COLO668 (cell line): ENCODE data around the gene LIMK1.

Source experiments
- DNase-seq: peaks from one replicate; lab custom pipeline; 2025; ENCODE audit not compliant: unreplicated experiment; lab: John Stamatoyannopoulos, UW

Gene LIMK1

DNA sequence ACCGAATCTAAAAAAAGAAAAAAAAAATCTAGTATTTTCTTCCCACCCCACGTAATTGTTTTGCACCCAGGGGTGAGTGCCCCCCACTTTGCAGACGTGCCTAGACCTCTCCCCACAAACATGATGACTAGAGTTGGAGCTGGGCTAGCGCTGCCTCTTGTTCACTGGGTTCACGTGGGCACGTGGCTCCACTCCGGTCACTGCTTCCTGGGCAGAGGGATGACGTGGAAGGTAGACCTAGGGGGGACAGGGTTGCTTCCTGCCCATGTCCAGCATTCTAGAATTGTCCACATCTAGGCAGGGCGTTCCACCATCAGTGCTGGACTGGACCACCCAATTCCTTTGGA is 861 bp upstream of the LIMK1 start:
- no peak for DNase-seq

DNA sequence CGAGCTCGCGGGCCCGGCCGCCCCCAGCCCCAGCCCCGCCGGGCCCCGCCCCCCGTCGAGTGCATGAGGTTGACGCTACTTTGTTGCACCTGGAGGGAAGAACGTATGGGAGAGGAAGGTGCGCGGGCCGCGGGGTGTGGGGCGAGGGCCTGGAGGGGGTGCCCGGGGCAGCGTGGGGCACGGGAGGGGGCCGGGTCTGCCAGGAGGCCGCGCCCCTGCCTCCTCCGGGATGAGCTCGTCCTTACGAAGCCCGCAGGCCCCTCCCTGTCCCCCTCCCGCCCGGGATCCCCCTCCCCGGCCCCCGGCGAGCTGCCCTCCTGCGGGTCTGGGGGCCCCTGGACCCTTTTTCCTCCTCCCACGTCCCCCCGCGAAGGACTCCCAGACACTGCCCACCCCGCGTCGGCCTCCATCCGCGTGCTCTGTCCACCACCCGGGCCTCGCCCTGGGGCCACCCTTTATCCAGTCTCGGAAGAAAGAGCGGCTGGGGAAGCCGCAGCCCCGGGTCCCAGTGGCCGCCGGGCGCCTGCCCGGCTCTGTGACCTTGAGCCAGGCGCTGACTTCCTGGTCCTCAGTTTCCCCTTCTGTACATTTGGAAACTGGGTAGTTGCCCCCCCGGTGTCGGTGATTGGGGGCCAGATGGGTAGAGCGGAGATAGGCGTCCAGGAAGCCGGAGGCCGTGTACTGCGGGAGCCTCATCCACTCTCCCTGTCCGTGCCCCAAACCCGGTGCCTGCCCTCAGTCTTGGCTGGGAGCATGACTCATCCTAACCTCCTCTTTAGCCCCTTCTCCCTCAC is 521 bp downstream of the LIMK1 start:
- peak; percentile 76 for DNase-seq

DNA sequence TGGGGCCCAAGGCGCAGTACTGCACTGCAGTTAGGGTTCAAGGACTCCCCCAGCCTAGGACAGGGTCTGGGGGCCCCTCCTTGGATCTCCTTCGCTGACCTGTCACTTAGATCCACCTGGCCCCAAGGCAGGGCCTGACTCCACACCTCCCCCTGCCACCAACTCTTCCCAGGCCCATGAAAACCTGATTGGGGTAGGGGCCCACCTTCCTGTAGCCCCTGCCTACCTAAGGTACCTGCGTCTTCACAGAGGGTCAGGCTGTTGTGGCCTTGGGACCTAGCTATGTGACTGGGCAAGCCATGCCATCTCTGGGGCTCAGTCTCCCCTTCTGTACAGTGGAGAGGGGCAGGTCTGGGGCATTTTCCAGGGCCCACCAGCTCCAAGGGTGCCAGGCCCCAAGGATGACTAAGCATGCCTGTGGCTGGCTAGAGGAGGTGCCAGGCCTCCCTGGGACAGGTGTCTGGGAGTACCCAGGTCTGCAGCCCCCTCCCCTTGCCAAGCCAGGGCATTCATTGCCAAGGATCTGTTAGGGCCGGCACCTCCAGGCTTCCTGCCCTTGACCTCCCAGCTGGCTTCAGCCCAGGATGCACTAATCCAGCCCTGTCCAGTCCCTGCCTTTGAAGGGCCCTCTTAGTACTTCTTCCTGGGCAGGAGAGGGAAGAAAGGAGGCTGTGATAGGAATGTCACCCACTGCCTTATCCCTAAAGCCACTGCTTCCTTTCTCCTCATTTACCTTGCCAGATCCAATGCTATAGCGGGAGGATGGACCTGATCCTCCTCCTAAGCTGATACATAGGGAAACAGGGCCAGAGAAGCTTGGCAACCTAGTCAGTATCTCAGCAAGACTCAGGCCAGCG is 1.3 kb downstream of the LIMK1 start:
- DNase-seq, result no peak

DNA sequence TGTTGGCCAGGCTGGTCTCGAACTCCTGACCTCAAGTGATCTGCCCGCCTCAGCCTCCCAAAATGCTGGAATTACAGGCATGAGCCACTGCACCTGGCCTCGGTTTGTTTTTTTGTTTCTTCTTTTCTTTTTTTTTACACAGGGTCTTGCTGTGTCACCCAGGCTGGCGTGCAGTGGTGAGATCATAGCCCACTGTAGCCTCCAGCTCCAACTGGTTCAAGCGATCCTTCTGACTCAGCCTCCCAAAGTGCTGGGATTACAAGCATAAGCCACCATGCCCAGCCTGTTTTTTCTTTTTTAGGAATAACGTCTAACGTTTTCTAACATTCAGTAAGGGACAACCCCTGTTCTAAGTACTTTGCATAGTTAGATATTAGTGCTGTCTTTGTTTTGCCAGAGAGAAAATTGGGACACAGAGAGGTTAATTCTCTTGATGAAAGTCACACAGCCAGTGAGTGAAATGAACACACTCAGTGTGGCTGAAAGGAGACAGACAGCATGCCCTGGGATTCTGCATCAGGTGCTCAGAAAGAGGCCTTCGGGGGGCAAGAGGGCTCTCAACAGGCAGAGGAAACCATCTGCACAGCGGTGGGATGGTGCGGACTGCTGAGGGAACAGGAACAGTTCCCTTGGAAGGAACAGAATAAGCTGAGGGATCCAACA is 4.3 kb downstream of the LIMK1 start:
- no peak for DNase-seq

DNA sequence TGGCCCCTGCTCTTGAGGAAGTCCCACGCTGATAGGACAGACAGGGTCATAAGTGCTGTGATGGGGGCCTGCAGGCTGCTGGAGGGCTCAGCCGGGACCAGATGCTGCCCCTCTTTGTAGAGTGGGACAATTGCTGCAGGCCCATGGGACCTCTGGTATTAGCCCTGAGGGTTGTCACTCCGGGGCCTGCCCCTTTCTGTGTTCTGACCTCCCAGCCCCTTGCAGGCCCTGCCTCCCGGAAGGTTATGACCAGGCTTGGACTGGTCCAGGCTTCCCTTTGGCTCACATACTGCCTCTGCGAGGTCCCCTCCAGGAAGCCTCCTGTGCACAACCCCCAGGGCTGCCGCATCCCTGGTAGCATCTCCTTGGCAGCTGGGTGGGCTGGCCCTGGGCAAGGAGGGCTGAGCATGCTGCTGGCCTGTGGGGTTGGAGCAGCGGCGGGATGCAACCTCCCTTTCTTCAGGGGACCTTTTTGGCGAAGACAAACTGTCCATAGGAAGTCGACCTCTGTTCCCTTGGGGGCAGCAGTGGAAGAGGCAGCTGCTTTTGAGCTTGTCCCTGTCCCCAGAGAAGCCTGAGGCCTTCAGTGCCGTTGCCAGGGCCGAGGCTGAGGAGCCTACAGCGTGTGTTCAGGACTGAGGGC is 8.8 kb downstream of the LIMK1 start:
- DNase-seq, result no peak

- DNase-seq, result no peak
Measured at GRCh38 chr7:74092964-74093471, 9.4 kb downstream of the LIMK1 start.

- DNase-seq, result no peak
Measured at GRCh38 chr7:74093671-74094223, 10.1 kb downstream of the LIMK1 start.

DNA sequence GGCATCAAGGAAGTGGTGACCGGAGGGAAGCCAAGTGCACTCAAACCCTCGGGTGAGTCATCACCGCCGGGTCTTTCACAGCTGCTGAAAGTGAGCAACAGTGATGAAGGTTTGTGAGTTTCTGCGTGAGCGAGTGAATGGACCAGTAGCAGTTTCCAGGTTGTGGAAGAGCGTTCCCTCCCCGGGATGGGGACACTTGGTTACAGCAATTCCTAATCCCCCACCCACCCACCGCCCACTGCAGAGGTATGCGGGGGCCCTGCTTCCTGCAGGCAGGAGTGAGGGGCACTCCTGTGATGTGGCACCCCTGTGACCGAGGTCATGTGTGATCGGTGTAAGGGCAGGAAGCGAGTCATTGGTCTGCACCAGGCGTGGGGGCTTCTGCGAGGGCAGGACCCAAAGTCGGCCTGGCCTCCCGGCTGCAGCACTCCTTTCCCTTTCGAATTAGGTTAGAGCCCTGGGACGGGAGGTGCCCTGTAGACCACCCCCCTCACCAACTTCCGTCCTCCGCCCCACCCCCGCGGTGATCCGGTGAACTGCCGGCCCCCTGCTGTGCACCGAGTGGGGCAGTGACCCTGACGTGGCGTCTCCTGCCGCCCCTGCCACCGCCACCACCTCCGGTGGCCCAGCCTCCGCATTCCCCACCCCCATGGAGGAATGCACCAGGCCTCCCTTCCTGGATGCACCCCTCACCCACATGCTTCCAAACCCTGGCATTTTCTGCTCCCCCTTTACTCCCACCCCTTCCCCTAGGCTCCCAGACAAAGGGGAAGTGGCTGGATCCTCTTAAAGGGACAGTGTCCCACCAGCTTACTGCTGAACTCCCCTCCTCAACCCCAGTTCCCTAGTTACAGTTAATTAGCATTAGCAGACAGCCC is 10.9 kb downstream of the LIMK1 start:
- DNase-seq, result peak; percentile 50

DNA sequence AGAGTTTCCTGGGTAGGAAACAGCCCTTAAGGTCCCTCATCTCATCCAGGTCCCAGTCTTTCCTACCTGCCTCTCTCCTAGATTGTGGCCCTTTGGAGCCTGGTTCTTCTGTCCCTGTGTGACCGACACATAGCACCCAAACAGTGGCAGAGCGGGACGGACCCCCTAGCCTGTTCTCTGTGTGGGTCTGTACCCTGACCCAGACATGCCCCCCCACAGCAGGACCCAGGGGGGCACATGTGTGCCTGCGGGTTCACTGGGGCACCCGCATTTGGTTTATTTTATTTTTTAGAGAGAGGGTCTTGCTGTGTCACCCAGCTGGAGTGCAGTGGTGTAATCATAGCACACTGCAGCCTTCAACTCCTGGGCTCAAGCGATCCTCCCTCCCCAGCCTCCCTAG is 11.5 kb downstream of the LIMK1 start:
- no peak for DNase-seq

DNA sequence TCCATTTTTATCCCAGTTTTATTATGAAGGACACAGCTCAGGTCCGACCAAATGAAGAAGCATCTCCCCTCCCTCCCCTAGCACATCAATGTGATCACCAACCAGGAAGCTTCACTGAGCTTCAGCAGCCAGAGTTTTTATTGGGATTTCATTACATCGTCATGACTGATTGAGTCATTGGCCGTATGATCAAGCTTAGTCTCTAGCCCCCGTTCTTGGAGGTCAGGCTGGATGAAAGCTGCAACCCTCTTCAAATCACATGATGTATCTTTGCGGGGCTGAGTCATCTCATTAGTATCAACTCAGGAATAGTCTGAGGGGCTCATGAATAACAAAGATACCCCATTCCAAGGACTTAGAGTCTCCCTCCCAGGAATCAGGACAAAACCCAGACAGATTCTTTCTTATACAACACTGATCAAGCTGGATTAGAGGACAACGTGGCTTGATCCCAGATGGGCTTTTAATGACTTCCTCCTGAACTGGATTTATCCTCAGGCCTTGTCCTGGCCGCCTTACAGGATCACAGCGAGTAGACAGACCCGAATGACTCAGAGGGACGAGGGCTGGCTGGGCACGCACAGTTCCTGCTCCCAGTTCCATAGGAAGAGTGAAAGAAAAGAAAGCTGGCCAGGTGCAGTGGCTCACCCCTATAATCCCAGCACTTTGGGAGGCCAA is 14.5 kb downstream of the LIMK1 start:
- no peak for DNase-seq

GRCh38 chr7:74099031-74099430 is 15.4 kb downstream of the LIMK1 start:
- DNase-seq, result no peak

DNA sequence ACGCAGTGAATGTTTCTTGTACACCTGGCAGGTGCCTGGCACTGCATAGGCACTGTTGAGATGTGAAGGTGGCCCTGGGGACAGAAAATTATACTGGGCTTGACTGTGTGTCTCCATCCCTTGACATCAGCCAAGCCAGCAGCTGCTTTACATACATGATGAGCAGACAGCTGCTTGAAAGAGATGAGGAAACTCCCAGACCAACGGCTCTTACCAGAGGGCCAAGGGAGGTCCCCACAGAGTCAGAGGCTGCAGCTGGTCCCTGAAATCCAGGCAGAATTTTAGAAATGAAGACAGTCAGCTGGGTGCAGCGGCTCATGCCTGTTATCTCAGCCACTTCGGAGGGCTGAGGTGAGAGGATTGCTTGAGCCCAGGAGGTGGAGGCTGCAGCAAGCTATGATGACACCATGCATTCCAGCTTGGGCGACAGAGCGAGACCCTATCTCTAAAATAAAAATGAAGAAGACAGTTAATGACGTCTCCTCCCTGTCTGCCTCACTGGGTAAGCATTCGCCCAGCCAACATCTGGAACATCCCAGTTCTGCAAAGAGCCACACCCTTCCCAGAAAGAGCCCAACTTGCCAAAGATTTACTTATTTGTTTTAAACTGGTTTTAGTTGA is 17.6 kb downstream of the LIMK1 start:
- DNase-seq, result no peak

GRCh38 chr7:74103219-74103772 is 19.7 kb downstream of the LIMK1 start:
- DNase-seq, result no peak

DNA sequence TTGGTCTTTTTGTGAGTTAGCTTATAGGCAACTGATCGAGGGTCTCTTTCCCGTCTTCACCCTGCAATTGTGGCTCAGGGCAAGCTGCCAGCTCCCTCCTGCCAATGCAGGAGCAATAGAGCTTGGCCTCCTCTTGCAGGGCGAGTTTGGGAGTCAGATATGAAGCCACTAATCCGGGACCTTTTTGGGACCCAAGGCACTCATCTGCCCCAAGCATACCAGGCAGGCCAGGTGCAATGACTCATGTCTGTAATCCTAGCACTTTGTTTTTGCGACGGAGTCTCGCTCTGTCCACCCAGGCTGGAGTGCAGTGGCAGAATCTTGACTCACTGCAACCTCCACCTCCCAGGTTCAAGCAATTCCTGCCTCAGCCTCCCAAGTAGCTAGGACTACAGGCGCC is 21.1 kb downstream of the LIMK1 start:
- DNase-seq, result no peak

GRCh38 chr7:74105992-74106391 is 22.4 kb downstream of the LIMK1 start:
- DNase-seq, result no peak

GRCh38 chr7:74106846-74107245 is 23.2 kb downstream of the LIMK1 start:
- no peak for DNase-seq

GRCh38 chr7:74115326-74115725 is 31.7 kb downstream of the LIMK1 start:
- DNase-seq, result no peak

- no peak for DNase-seq
Measured at GRCh38 chr7:74116356-74116755, 32.8 kb downstream of the LIMK1 start.

DNA sequence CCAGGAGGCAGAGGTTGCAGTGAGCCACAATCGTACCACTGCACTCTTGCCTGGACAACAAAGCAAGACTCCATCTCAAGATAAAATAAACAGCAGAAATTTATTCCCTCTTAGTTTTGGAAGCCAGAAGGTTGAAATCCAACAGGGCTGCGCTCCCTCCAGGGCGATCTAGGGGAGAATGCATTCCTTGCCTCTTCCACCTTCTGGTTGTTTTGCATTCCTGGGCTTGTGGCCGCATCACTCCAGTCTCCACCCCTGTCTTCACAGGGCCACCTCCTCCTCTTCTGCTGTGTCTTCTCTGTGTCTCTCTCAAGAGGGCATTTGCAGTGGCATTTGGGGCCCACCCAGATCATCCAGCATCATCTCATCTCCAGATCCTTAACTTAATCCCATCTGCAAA is 36.2 kb downstream of the LIMK1 start:
- no peak for DNase-seq
